ENCODE data around the gene SPON2. TPM values are rescaled to one million over a fixed set of nuclear protein-coding genes. Genes with fewer than 3 reads are reported as not detected.

SPON2 gene
- total RNA-seq, 1 donor = 38.7 TPM

- TF ChIP-seq CTCF (IDR thresholded peaks at IDR 0.05; ENCODE audit: extremely low read depth, low read depth, low read length) = no peak
- Histone ChIP-seq H4K20me1 (ENCODE audit: insufficient read depth, low read length) (peaks cover 39% of the 10 kb centered on the region), H3K79me2 (ENCODE audit: insufficient read depth, low read length) (peaks cover 39% of the 10 kb centered on the region), H3K4me1 (ENCODE audit: insufficient read depth, low read length) (no peaks in the 10 kb centered on the region), H3K36me3 (ENCODE audit: insufficient read depth, low read length) (peaks cover 53% of the 10 kb centered on the region), H3K27ac (ENCODE audit: low read depth, low read length) (no peak overlapping the region), H3K4me3 (ENCODE audit: insufficient read depth, low read length) (no peak overlapping the region), H3K9me3 (ENCODE audit: low read depth, low read length) (no peaks in the 10 kb centered on the region), H3K4me2 (ENCODE audit: insufficient read depth, low read length) (no peak overlapping the region), H2AFZ (ENCODE audit: low read length) (no peak overlapping the region), H3K27me3 (ENCODE audit: insufficient read depth, low read length) (no peaks in the 10 kb centered on the region)
- DNase-seq (ENCODE audit: insufficient read length, low spot score, missing footprints) = no peak
Measured at GRCh38 chr4:1218634-1219565, 46.5 kb upstream of the SPON2 start.

DNA sequence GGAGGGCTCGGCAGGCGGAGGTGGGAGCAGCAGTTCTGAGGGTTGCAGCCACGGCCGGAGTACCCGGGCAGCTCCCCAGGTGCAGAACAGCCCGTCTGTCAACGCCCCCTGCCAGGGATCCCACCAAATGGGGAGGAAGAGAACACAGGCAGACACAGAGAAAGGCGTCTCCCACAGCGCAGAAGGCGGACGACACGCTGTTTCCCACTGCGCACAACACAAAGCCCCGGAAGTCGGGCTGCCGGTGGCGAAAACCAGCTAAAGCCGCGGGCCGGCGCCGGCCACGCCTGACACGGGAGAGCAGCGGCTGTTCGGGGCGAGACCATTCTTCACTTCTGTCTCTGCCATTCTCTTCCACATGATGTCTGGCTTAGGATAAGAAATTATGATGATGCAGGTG is 45.0 kb upstream of the SPON2 start:
- TF ChIP-seq CTCF (IDR thresholded peaks at IDR 0.05; ENCODE audit: extremely low read depth, low read depth, low read length) = no peak
- no peaks in the 10 kb centered on the region for H3K9me3 ChIP-seq (ENCODE audit: low read depth, low read length)

GRCh38 chr4:1216869-1217294 is 44.5 kb upstream of the SPON2 start:
- Histone ChIP-seq H2AFZ (ENCODE audit: low read length) (no peak overlapping the region), H3K4me2 (ENCODE audit: insufficient read depth, low read length) (no peak overlapping the region), H3K36me3 (ENCODE audit: insufficient read depth, low read length) (peaks cover 62% of the 10 kb centered on the region), H3K4me1 (ENCODE audit: insufficient read depth, low read length) (no peaks in the 10 kb centered on the region), H3K27ac (ENCODE audit: low read depth, low read length) (no peak overlapping the region), H3K9me3 (ENCODE audit: low read depth, low read length) (no peaks in the 10 kb centered on the region), H3K4me3 (ENCODE audit: insufficient read depth, low read length) (no peak overlapping the region), H3K79me2 (ENCODE audit: insufficient read depth, low read length) (peaks cover 39% of the 10 kb centered on the region), H3K27me3 (ENCODE audit: insufficient read depth, low read length) (no peaks in the 10 kb centered on the region), H4K20me1 (ENCODE audit: insufficient read depth, low read length) (peaks cover 41% of the 10 kb centered on the region)
- DNase-seq (ENCODE audit: insufficient read length, low spot score, missing footprints) = no peak
- no peak for TF ChIP-seq CTCF (IDR thresholded peaks at IDR 0.05; ENCODE audit: extremely low read depth, low read depth, low read length)

More for the DNA sequence above, 45.0 kb upstream of the SPON2 start:
- Histone ChIP-seq H3K79me2 (ENCODE audit: insufficient read depth, low read length) (peaks cover 39% of the 10 kb centered on the region), H4K20me1 (ENCODE audit: insufficient read depth, low read length) (peaks cover 41% of the 10 kb centered on the region), H3K4me1 (ENCODE audit: insufficient read depth, low read length) (no peaks in the 10 kb centered on the region), H3K27me3 (ENCODE audit: insufficient read depth, low read length) (no peaks in the 10 kb centered on the region), H3K36me3 (ENCODE audit: insufficient read depth, low read length) (peaks cover 62% of the 10 kb centered on the region), H3K4me3 (ENCODE audit: insufficient read depth, low read length) (no peak overlapping the region), H2AFZ (ENCODE audit: low read length) (no peak overlapping the region), H3K27ac (ENCODE audit: low read depth, low read length) (no peak overlapping the region), H3K4me2 (ENCODE audit: insufficient read depth, low read length) (no peak overlapping the region)
- no peak for DNase-seq (ENCODE audit: insufficient read length, low spot score, missing footprints)

GRCh38 chr4:1216076-1216614 is 43.8 kb upstream of the SPON2 start:
- TF ChIP-seq CTCF (IDR thresholded peaks at IDR 0.05; ENCODE audit: extremely low read depth, low read depth, low read length) = no peak
- H2AFZ ChIP-seq (ENCODE audit: low read length) = no peak overlapping the region
- no peak for DNase-seq (ENCODE audit: insufficient read length, low spot score, missing footprints)
- H3K9me3 ChIP-seq (ENCODE audit: low read depth, low read length) = no peaks in the 10 kb centered on the region
- H3K36me3 ChIP-seq (ENCODE audit: insufficient read depth, low read length) = peaks cover 58% of the 10 kb centered on the region
- H4K20me1 ChIP-seq (ENCODE audit: insufficient read depth, low read length) = peaks cover 39% of the 10 kb centered on the region
- peaks cover 34% of the 10 kb centered on the region for H3K79me2 ChIP-seq (ENCODE audit: insufficient read depth, low read length)
- no peak overlapping the region for H3K4me2 ChIP-seq (ENCODE audit: insufficient read depth, low read length)
- H3K4me1 ChIP-seq (ENCODE audit: insufficient read depth, low read length) = no peaks in the 10 kb centered on the region
- no peak overlapping the region for H3K27ac ChIP-seq (ENCODE audit: low read depth, low read length)
- H3K4me3 ChIP-seq (ENCODE audit: insufficient read depth, low read length) = no peak overlapping the region
- no peaks in the 10 kb centered on the region for H3K27me3 ChIP-seq (ENCODE audit: insufficient read depth, low read length)
